RWPE1 (cell line): Measurements from ENCODE around the gene MAP3K20.
"Not testable (repeated sequence)": the region's sequence is repeated elsewhere in the genome, so short reads cannot be mapped to it uniquely, and the experiment has no call there.

Experiments
- CTCF ChIA-PET: fragments of 350-600 bp; sonication (Branson Sonifier 250); formaldehyde crosslinking; extraction: SDS; loops from one replicate; lab custom pipeline; 2021; lab: Yijun Ruan, JAX
- POLR2A ChIA-PET: fragments of 400-600 bp; formaldehyde crosslinking; extraction: SDS; loops from one replicate; lab custom pipeline; 2020; ENCODE audit warnings: antibody characterized with exemption; ENCODE audit not compliant: low non-redundant PET; lab: Yijun Ruan, JAX
- DNase-seq: peaks from one replicate; pipeline ENCODE4 v3.0.0; 2012; ENCODE audit warnings: low spot score
- H3K27ac ChIP-seq: fragments of 450-650 bp; 2 replicates; pipeline ENCODE4 v1.5.1; 2017
- CTCF ChIP-seq: fragments of 450-650 bp; conservative IDR thresholded peaks from 2 replicates; pipeline ENCODE4 v1.5.1; 2017; ENCODE audit warnings: low read depth, mild to moderate bottlenecking

MAP3K20 gene

GRCh38 chr2:173153301-173153885, 77.7 kb downstream of the MAP3K20 start:
- ChIA-PET CTCF (no interaction called here), POLR2A (no interaction called here)
- no peak for DNase-seq
- H3K27ac ChIP-seq, result no peak overlapping the region
- TF ChIP-seq CTCF, result no peak

GRCh38 chr2:173157676-173158293, 82.1 kb downstream of the MAP3K20 start:
- POLR2A ChIA-PET, result no interaction called here
- DNase-seq, result no peak
- TF ChIP-seq CTCF, result no peak
- no peak overlapping the region for H3K27ac ChIP-seq
- CTCF ChIA-PET, result no interaction called here

GRCh38 chr2:173159791-173160463, 84.3 kb downstream of the MAP3K20 start:
- ChIA-PET POLR2A (no interaction called here), CTCF (interaction anchor here (0.6 kb wide), 1 partner anchor 256 kb away, joined by 3 read pairs; no protein-coding TSS in a partner anchor)
- peak; percentile 88 for DNase-seq
- H3K27ac ChIP-seq, result peak overlapping the region; percentile 84
- TF ChIP-seq CTCF, result no peak

- POLR2A ChIA-PET, result no interaction called here
- no peak for DNase-seq
- TF ChIP-seq CTCF, result no peak
- CTCF ChIA-PET, result no interaction called here
- peak overlapping the region; percentile 52; the same call in 1 of the 2 replicates for H3K27ac ChIP-seq
Measured at GRCh38 chr2:173160618-173161017, 85.0 kb downstream of the MAP3K20 start.

GRCh38 chr2:173161040-173161439, 85.4 kb downstream of the MAP3K20 start:
- no peak for DNase-seq
- CTCF ChIA-PET, result no interaction called here
- no peak for TF ChIP-seq CTCF
- H3K27ac ChIP-seq, result peak overlapping the region; percentile 52; the same call in 1 of the 2 replicates
- POLR2A ChIA-PET, result no interaction called here

GRCh38 chr2:173161507-173161906, 85.9 kb downstream of the MAP3K20 start:
- ChIA-PET POLR2A (no interaction called here), CTCF (no interaction called here)
- no peak for TF ChIP-seq CTCF
- no peak for DNase-seq
- H3K27ac ChIP-seq, result no peak overlapping the region

GRCh38 chr2:173163357-173163756, 87.7 kb downstream of the MAP3K20 start:
- POLR2A ChIA-PET, CTCF ChIA-PET: not testable (repeated sequence)

More at GRCh38 chr2:173163357-173163756, 87.7 kb downstream of the MAP3K20 start:
- not testable (repeated sequence) for DNase-seq, H3K27ac ChIP-seq
